ENCODE data around the gene FEM1B. TPM values are rescaled to one million over a fixed set of nuclear protein-coding genes. Genes with fewer than 3 reads are reported as not detected.

The FEM1B gene
- total RNA-seq, 2 donors from 2014 or later: 46.0 to 50.0 TPM

GRCh38 chr15:68283401-68283800 is 5.9 kb downstream of the FEM1B start:
- Histone ChIP-seq H3K36me3 (no peaks in the 10 kb centered on the region), H3K4me3 (no peak overlapping the region), H3K4me1 (replicated peaks) (peaks cover 3% of the 10 kb centered on the region), H3K9me3 (no peaks in the 10 kb centered on the region), H3K27ac (no peak overlapping the region), H3K27me3 (replicated peaks; ENCODE audit: insufficient read depth) (no peaks in the 10 kb centered on the region)
- TF ChIP-seq POLR2A (IDR thresholded peaks at IDR 0.05) (no peak), POLR2AphosphoS5 (IDR thresholded peaks at IDR 0.05) (no peak)
- intact Hi-C loops (cut with DNase I): no loop called here
- WGBS: 76% methylated on average over 2 of the region's 2 CpGs
- no peak for DNase-seq (ENCODE audit: low spot score)

- intact Hi-C loops (cut with DNase I): no loop called here
- Histone ChIP-seq H3K27ac (no peak overlapping the region), H3K36me3 (no peaks in the 10 kb centered on the region), H3K27me3 (replicated peaks; ENCODE audit: insufficient read depth) (no peaks in the 10 kb centered on the region), H3K4me1 (replicated peaks) (peaks cover 3% of the 10 kb centered on the region), H3K4me3 (no peak overlapping the region), H3K9me3 (no peaks in the 10 kb centered on the region)
- TF ChIP-seq CTCF (IDR thresholded peaks at IDR 0.05) (no peak), POLR2AphosphoS5 (IDR thresholded peaks at IDR 0.05) (no peak), POLR2A (IDR thresholded peaks at IDR 0.05) (no peak)
- 91% methylated on average over 7 of the region's 7 CpGs for WGBS
- DNase-seq (ENCODE audit: low spot score): no peak
Observed at GRCh38 chr15:68284616-68285258, 7.2 kb downstream of the FEM1B start.

GRCh38 chr15:68285259-68285980 is 7.9 kb downstream of the FEM1B start:
- Histone ChIP-seq H3K27me3 (replicated peaks; ENCODE audit: insufficient read depth) (no peaks in the 10 kb centered on the region), H3K4me1 (replicated peaks) (peaks cover 3% of the 10 kb centered on the region), H3K36me3 (no peaks in the 10 kb centered on the region), H3K4me3 (no peak overlapping the region), H3K27ac (no peak overlapping the region), H3K9me3 (no peaks in the 10 kb centered on the region)
- 77% methylated on average over 5 of the region's 5 CpGs for WGBS
- no peak for DNase-seq (ENCODE audit: low spot score)
- intact Hi-C loops (cut with DNase I): no loop called here
- no peak for TF ChIP-seq CTCF (IDR thresholded peaks at IDR 0.05)
- TF ChIP-seq POLR2AphosphoS5 (IDR thresholded peaks at IDR 0.05): no peak
- TF ChIP-seq POLR2A (IDR thresholded peaks at IDR 0.05): no peak

- WGBS: 81% methylated on average over 5 of the region's 5 CpGs
- intact Hi-C loops (cut with DNase I): no loop called here
- H3K4me3 ChIP-seq: no peak overlapping the region
- H3K27ac ChIP-seq: no peak overlapping the region
- no peaks in the 10 kb centered on the region for H3K9me3 ChIP-seq
- no peaks in the 10 kb centered on the region for H3K27me3 ChIP-seq (replicated peaks; ENCODE audit: insufficient read depth)
- DNase-seq (ENCODE audit: low spot score): no peak
- no peak for TF ChIP-seq POLR2AphosphoS5 (IDR thresholded peaks at IDR 0.05)
- no peak for TF ChIP-seq POLR2A (IDR thresholded peaks at IDR 0.05)
- TF ChIP-seq CTCF (IDR thresholded peaks at IDR 0.05): no peak
- H3K36me3 ChIP-seq: no peaks in the 10 kb centered on the region
- H3K4me1 ChIP-seq (replicated peaks): peaks cover 3% of the 10 kb centered on the region
Observed at GRCh38 chr15:68286256-68286655, 8.7 kb downstream of the FEM1B start.

- 68% methylated on average over 2 of the region's 2 CpGs for WGBS
Observed at GRCh38 chr15:68289057-68289456, 11.5 kb downstream of the FEM1B start.

More at GRCh38 chr15:68289057-68289456, 11.5 kb downstream of the FEM1B start:
- no peaks in the 10 kb centered on the region for H3K4me1 ChIP-seq (replicated peaks)
- TF ChIP-seq POLR2A (IDR thresholded peaks at IDR 0.05) (no peak), POLR2AphosphoS5 (IDR thresholded peaks at IDR 0.05) (no peak), CTCF (IDR thresholded peaks at IDR 0.05) (no peak)
- no peak overlapping the region for H3K4me3 ChIP-seq
- intact Hi-C loops (cut with DNase I): no loop called here
- DNase-seq (ENCODE audit: low spot score): no peak
- H3K9me3 ChIP-seq: no peaks in the 10 kb centered on the region
- no peaks in the 10 kb centered on the region for H3K36me3 ChIP-seq
- no peaks in the 10 kb centered on the region for H3K27me3 ChIP-seq (replicated peaks; ENCODE audit: insufficient read depth)
- no peak overlapping the region for H3K27ac ChIP-seq

Data from prostate gland (tissue), 2 donors.